Endodermal cell (in vitro differentiated cells): ENCODE results near the gene MBD3. TPM values are rescaled to one million over a fixed set of nuclear protein-coding genes. Genes with fewer than 3 reads are reported as not detected.
A peak's percentile ranks its signal among the peaks of the same experiment; 100 is the strongest.

Source experiments
- DNase-seq: peaks from one replicate; pipeline ENCODE4 v3.0.0-alpha.2; 2017
- H3K27ac ChIP-seq: 2 replicates; pipeline ENCODE4 v1.5.1; 2013; ENCODE audit warnings: mild to moderate bottlenecking, low read depth, low read length, moderate library complexity
- H3K27me3 ChIP-seq: 2 replicates; pipeline ENCODE4 v1.6.1; 2013; ENCODE audit warnings: mild to moderate bottlenecking, low read length, moderate library complexity; ENCODE audit not compliant: insufficient read depth, control insufficient read depth, poor library complexity, severe bottlenecking
- H3K36me3 ChIP-seq: 2 replicates; pipeline ENCODE4 v1.7.0; 2013; ENCODE audit warnings: mild to moderate bottlenecking, low read length, moderate library complexity; ENCODE audit not compliant: control insufficient read depth, insufficient read depth
- H3K4me1 ChIP-seq: one replicate; pipeline ENCODE4 v1.7.0; 2013; ENCODE audit warnings: low read length; ENCODE audit not compliant: control insufficient read depth, insufficient read depth
- H3K4me3 ChIP-seq: 2 replicates; pipeline ENCODE4 v1.5.1; 2013; ENCODE audit warnings: mild to moderate bottlenecking, low read length, moderate library complexity
- H3K9ac ChIP-seq: 2 replicates; pipeline ENCODE4 v1.6.1; 2013; ENCODE audit warnings: mild to moderate bottlenecking, low read length, moderate library complexity; ENCODE audit not compliant: poor library complexity, severe bottlenecking; ENCODE audit errors: extremely low read depth
- H3K9me3 ChIP-seq: 2 replicates; pipeline ENCODE4 v1.6.1; 2013; ENCODE audit warnings: mild to moderate bottlenecking, low read length, moderate library complexity; ENCODE audit not compliant: control insufficient read depth
- H3K27ac Mint-ChIP-seq: 2 replicates; pipeline ENCODE4 v1.8.0; 2020; ENCODE audit warnings: mixed read lengths
- H3K27me3 Mint-ChIP-seq: 2 replicates; pipeline ENCODE4 v1.8.0; 2021; ENCODE audit warnings: mild to moderate bottlenecking, mixed read lengths; ENCODE audit not compliant: insufficient read depth
- H3K36me3 Mint-ChIP-seq: 2 replicates; pipeline ENCODE4 v1.8.0; 2020; ENCODE audit warnings: low read depth, mixed read lengths
- H3K4me1 Mint-ChIP-seq: 2 replicates; pipeline ENCODE4 v1.8.0; 2020; ENCODE audit warnings: mixed read lengths
- H3K4me3 Mint-ChIP-seq: 2 replicates; pipeline ENCODE4 v1.8.0; 2020; ENCODE audit warnings: mild to moderate bottlenecking, moderate library complexity, mixed read lengths
- H3K9me3 Mint-ChIP-seq: 2 replicates; pipeline ENCODE4 v1.8.0; 2020; ENCODE audit warnings: mild to moderate bottlenecking, mixed read lengths
- CTCF ChIP-seq: fragments of 200-600 bp; sonication (generic); conservative IDR thresholded peaks from 2 replicates; pipeline ENCODE4 v1.5.0; 2021; ENCODE audit warnings: antibody characterized with exemption, mild to moderate bottlenecking
- WGBS, 2 experiments: methylation state at CpG; one replicate each; pipeline versions ENCODE4 v1.1.5 to v1.1.7; 2013; ENCODE audit warnings: missing lambda C conversion rate in 2 of 2, mixed read lengths in 1 of 2; ENCODE audit not compliant: insufficient coverage in 1 of 2, insufficient read length in 1 of 2; 5-methylcytosine and 5-hydroxymethylcytosine counted together
- total RNA-seq, 2 donors: library from RNA; stranded (reverse); fragmentation: NEBNext Ultra II Directional in 1 of 2; extraction: Animal tissue kit (Norgen Biotek cat#: 25700) in 1 of 2; gene quantifications; 2 replicates in 1 of 2; 3 replicates in 1 of 2; pipeline ENCODE4 v1.2.1, GENCODE V29; 2021

Gene MBD3
- total RNA-seq, 2 donors from 2014 or later, result 108 TPM

GRCh38 chr19:1593501-1593772 lies 772 bp upstream of the MBD3 start:
- Histone ChIP-seq H3K27ac (no peak overlapping the region), H3K4me3 (peak overlapping the region; percentile 83), H3K9ac (no peak overlapping the region), H3K36me3 (peaks cover 23% of the 10 kb centered on the region), H3K9me3 (no peaks in the 10 kb centered on the region), H3K27me3 (no peaks in the 10 kb centered on the region), H3K4me1 (no peaks in the 10 kb centered on the region)
- no peak for DNase-seq
- Mint-ChIP-seq H3K4me1 (peaks cover 9% of the 10 kb centered on the region), H3K36me3 (peaks cover 27% of the 10 kb centered on the region), H3K27me3 (no peaks in the 10 kb centered on the region), H3K9me3 (no peaks in the 10 kb centered on the region), H3K27ac (no peak overlapping the region), H3K4me3 (peak overlapping the region; percentile 91)
- WGBS, 2 experiments, result 91 to 95% methylated on average over 5 to 10 of the region's 10 CpGs
- TF ChIP-seq CTCF, result no peak

- no peaks in the 10 kb centered on the region for H3K4me1 ChIP-seq
- H3K4me3 Mint-ChIP-seq, result peak overlapping the region; percentile 91
- peak overlapping the region; percentile 83 for H3K27ac Mint-ChIP-seq
- peaks cover 9% of the 10 kb centered on the region for H3K4me1 Mint-ChIP-seq
- no peaks in the 10 kb centered on the region for H3K9me3 ChIP-seq
- H3K27me3 Mint-ChIP-seq, result no peaks in the 10 kb centered on the region
- WGBS, 2 experiments, result 0 to 1% methylated on average over 15 to 92 of the region's 94 CpGs
- H3K9me3 Mint-ChIP-seq, result no peaks in the 10 kb centered on the region
- no peak for TF ChIP-seq CTCF
- H3K9ac ChIP-seq, result peak overlapping the region; percentile 100
- DNase-seq, result peak; percentile 90
- peak overlapping the region; percentile 100 for H3K27ac ChIP-seq
- peaks cover 19% of the 10 kb centered on the region for H3K36me3 ChIP-seq
- H3K36me3 Mint-ChIP-seq, result peaks cover 25% of the 10 kb centered on the region
- H3K4me3 ChIP-seq, result peak overlapping the region; percentile 96
- no peaks in the 10 kb centered on the region for H3K27me3 ChIP-seq
Measured at GRCh38 chr19:1592024-1592754, 476 bp downstream of the MBD3 start.

- Histone ChIP-seq H3K36me3 (peaks cover 14% of the 10 kb centered on the region), H3K9ac (peak overlapping the region; percentile 100), H3K27ac (peak overlapping the region; percentile 100), H3K4me3 (peak overlapping the region; percentile 96), H3K9me3 (no peaks in the 10 kb centered on the region), H3K4me1 (no peaks in the 10 kb centered on the region), H3K27me3 (no peaks in the 10 kb centered on the region)
- TF ChIP-seq CTCF, result no peak
- peaks cover 23% of the 10 kb centered on the region for H3K36me3 Mint-ChIP-seq
- WGBS, 2 experiments, result 0 to 4% methylated on average over 1 to 31 of the region's 31 CpGs
- H3K4me3 Mint-ChIP-seq, result peak overlapping the region; percentile 91
- H3K27me3 Mint-ChIP-seq, result no peaks in the 10 kb centered on the region
- H3K9me3 Mint-ChIP-seq, result no peaks in the 10 kb centered on the region
- H3K4me1 Mint-ChIP-seq, result peaks cover 9% of the 10 kb centered on the region
- no peak for DNase-seq
- H3K27ac Mint-ChIP-seq, result peak overlapping the region; percentile 83
Measured at GRCh38 chr19:1591421-1592023, 1.1 kb downstream of the MBD3 start.
